H1 (cell line): Measurements from ENCODE around the gene INTU. TPM values are rescaled to one million over a fixed set of nuclear protein-coding genes. Genes with fewer than 3 reads are reported as not detected.
A peak's percentile ranks its signal among the peaks of the same experiment; 100 is the strongest.

ENCODE experiments used
- CTCF ChIA-PET: fragments of 300-600 bp; sonication (Branson Sonifier 250); formaldehyde crosslinking; loops from one replicate; lab custom pipeline; 2021; ENCODE audit not compliant: partially characterized antibody; lab: Charles Lee
- POLR2A ChIA-PET: fragments of 300-600 bp; sonication (Branson Sonifier 250); formaldehyde crosslinking; loops from one replicate; lab custom pipeline; 2021; ENCODE audit warnings: inconsistent platforms; ENCODE audit not compliant: partially characterized antibody; lab: Charles Lee
- DNase-seq, 2 experiments: peaks; one replicate each; pipeline versions ENCODE4 v3.0.0 to v3.0.0-alpha.2; 2010 to 2022; ENCODE audit warnings: low spot score in 2 of 2, low read depth in 1 of 2, mixed read lengths in 1 of 2
- FAIRE-seq: peaks from 2 replicates; lab custom pipeline; 2011; peaks lifted over from hg19 to GRCh38; lab: Jason Lieb, UNC
- H2AFZ ChIP-seq: 2 replicates; pipeline ENCODE4 v1.8.1; 2012; ENCODE audit warnings: low read length, inconsistent platforms
- H2AK5ac ChIP-seq: 2 replicates; pipeline ENCODE4 v1.6.1; 2013; ENCODE audit warnings: low read depth, low read length
- H2BK120ac ChIP-seq: replicated peaks from 2 replicates; pipeline ENCODE3; 2013; ENCODE audit warnings: low read depth, low read length, inconsistent platforms
- H2BK12ac ChIP-seq: 2 replicates; pipeline ENCODE4 v1.6.1; 2013; ENCODE audit warnings: low read depth, low read length
- H2BK15ac ChIP-seq: 2 replicates; pipeline ENCODE4 v1.6.1; 2013; ENCODE audit warnings: low read length
- H2BK20ac ChIP-seq: 2 replicates; pipeline ENCODE4 v1.6.1; 2013; ENCODE audit warnings: low read length
- H2BK5ac ChIP-seq: 2 replicates; pipeline ENCODE4 v1.6.1; 2013; ENCODE audit warnings: low read depth, low read length
- H3K14ac ChIP-seq: 2 replicates; pipeline ENCODE4 v1.6.1; 2013; ENCODE audit warnings: inconsistent platforms; ENCODE audit not compliant: insufficient read length
- H3K18ac ChIP-seq: 2 replicates; pipeline ENCODE4 v1.6.1; 2013; ENCODE audit warnings: low read length; ENCODE audit errors: extremely low read depth
- H3K23ac ChIP-seq: 2 replicates; pipeline ENCODE4 v1.6.1; 2013; ENCODE audit warnings: inconsistent platforms; ENCODE audit not compliant: insufficient read length
- H3K23me2 ChIP-seq: 2 replicates; pipeline ENCODE4 v1.6.1; 2013; ENCODE audit warnings: low read depth, low read length
- H3K27ac ChIP-seq: 2 replicates; pipeline ENCODE4 v1.6.1; 2011; ENCODE audit warnings: low read depth, low read length, inconsistent platforms
- H3K27me3 ChIP-seq, 4 experiments: replicated peaks in 1 of 4; 1 replicate in 1 of 4; 2 replicates in 3 of 4; pipeline versions ENCODE4 v1.6.1 to v1.8.1; 2011 to 2013; ENCODE audit warnings: low read length in 3 of 4, mild to moderate bottlenecking in 3 of 4, inconsistent platforms in 2 of 4, mixed read lengths in 2 of 4, moderate library complexity in 1 of 4; ENCODE audit not compliant: control insufficient read depth in 3 of 4, insufficient read depth in 3 of 4; ENCODE audit errors: extremely low read depth in 1 of 4
- H3K36me3 ChIP-seq, 4 experiments: 2 replicates each; pipeline versions ENCODE4 v1.6.1 to v1.8.1; 2011 to 2013; ENCODE audit warnings: mild to moderate bottlenecking in 4 of 4, low read length in 3 of 4, moderate library complexity in 2 of 4, control low read depth in 1 of 4, inconsistent platforms in 1 of 4; ENCODE audit not compliant: insufficient read depth in 4 of 4, control insufficient read depth in 2 of 4
- H3K4ac ChIP-seq: replicated peaks from 2 replicates; pipeline ENCODE3; 2013; ENCODE audit warnings: low read length, low read depth, mixed read lengths, inconsistent platforms; ENCODE audit not compliant: insufficient read length
- H3K4me1 ChIP-seq, 4 experiments: replicated peaks in 1 of 4; 1 replicate in 1 of 4; 2 replicates in 3 of 4; pipeline versions ENCODE4 v1.6.1 to v1.8.1; 2011 to 2013; ENCODE audit warnings: low read length in 3 of 4, inconsistent platforms in 2 of 4, mixed read lengths in 1 of 4; ENCODE audit not compliant: insufficient read depth in 4 of 4, control insufficient read depth in 3 of 4
- H3K4me2 ChIP-seq, 2 experiments: 2 replicates each; pipeline versions ENCODE4 v1.6.1 to v1.8.1; 2011 to 2013; ENCODE audit warnings: low read depth in 2 of 2, low read length in 2 of 2, control low read depth in 1 of 2, inconsistent platforms in 1 of 2, mild to moderate bottlenecking in 1 of 2; ENCODE audit not compliant: insufficient read depth in 1 of 2
- H3K4me3 ChIP-seq, 4 experiments: fragments of 200-600, 300-600 bp in 1 of 4; sonication (generic), shearing (Covaris generic), sonication (Bioruptor Twin) in 1 of 4; 2 replicates each; pipeline versions ENCODE4 v1.5.1 to v1.8.1; 2011 to 2016; ENCODE audit warnings: low read length in 4 of 4, low read depth in 3 of 4, control low read depth in 2 of 4, inconsistent platforms in 2 of 4, mild to moderate bottlenecking in 2 of 4, mixed read lengths in 1 of 4, moderate library complexity in 1 of 4; ENCODE audit not compliant: insufficient read depth in 2 of 4; ENCODE audit errors: extremely low read depth in 1 of 4
- H3K56ac ChIP-seq: replicated peaks from 2 replicates; pipeline ENCODE3; 2013; ENCODE audit warnings: low read depth, mild to moderate bottlenecking, mixed read lengths, low read length, inconsistent platforms; ENCODE audit not compliant: insufficient read length
- H3K79me1 ChIP-seq: 2 replicates; pipeline ENCODE4 v1.6.1; 2013; ENCODE audit warnings: low read depth, low read length, control low read depth
- H3K79me2 ChIP-seq, 2 experiments: 2 replicates each; pipeline versions ENCODE4 v1.6.1 to v1.8.1; 2012 to 2013; ENCODE audit warnings: low read length in 2 of 2, mild to moderate bottlenecking in 2 of 2, inconsistent platforms in 1 of 2; ENCODE audit not compliant: insufficient read depth in 2 of 2, control insufficient read depth in 1 of 2
- H3K9ac ChIP-seq, 4 experiments: replicated peaks in 1 of 4; 1 replicate in 1 of 4; 2 replicates in 3 of 4; pipeline versions ENCODE4 v1.6.1 to v1.8.1; 2011 to 2013; ENCODE audit warnings: low read depth in 3 of 4, low read length in 3 of 4, control low read depth in 2 of 4, mild to moderate bottlenecking in 2 of 4, moderate library complexity in 2 of 4, inconsistent platforms in 1 of 4; ENCODE audit errors: extremely low read depth in 1 of 4
- H3K9me3 ChIP-seq, 2 experiments: 2 replicates each; pipeline versions ENCODE4 v1.6.1 to v1.8.1; 2012 to 2013; ENCODE audit warnings: mild to moderate bottlenecking in 2 of 2, moderate library complexity in 2 of 2, control low read depth in 1 of 2, inconsistent platforms in 1 of 2, low read depth in 1 of 2, low read length in 1 of 2, mixed read lengths in 1 of 2; ENCODE audit not compliant: insufficient read depth in 2 of 2
- H4K20me1 ChIP-seq, 2 experiments: replicated peaks in 1 of 2; 2 replicates each; pipeline versions ENCODE3 to v1.8.1; 2011 to 2013; ENCODE audit warnings: inconsistent platforms in 2 of 2, low read length in 2 of 2, mild to moderate bottlenecking in 1 of 2; ENCODE audit not compliant: insufficient read depth in 2 of 2, control insufficient read depth in 1 of 2
- H4K5ac ChIP-seq: 2 replicates; pipeline ENCODE4 v1.6.1; 2013; ENCODE audit warnings: low read length, low read depth, mixed read lengths, inconsistent platforms; ENCODE audit not compliant: insufficient read length
- H4K8ac ChIP-seq: 2 replicates; pipeline ENCODE4 v1.8.0; 2013; ENCODE audit warnings: mild to moderate bottlenecking, moderate library complexity, low read length, inconsistent platforms; ENCODE audit not compliant: insufficient read depth; ENCODE audit errors: extremely low read depth
- H4K91ac ChIP-seq: replicated peaks from 2 replicates; pipeline ENCODE3; 2013; ENCODE audit warnings: low read length, mixed read lengths, inconsistent platforms; ENCODE audit not compliant: insufficient read length
- YY1 ChIP-seq: IDR thresholded peaks from 2 replicates; pipeline ENCODE4 v1.6.1; 2011; ENCODE audit warnings: low read depth, mild to moderate bottlenecking, low read length
- WGBS, 2 experiments: shearing (Covaris generic) in 1 of 2; methylation state at CpG; one replicate each; pipeline versions ENCODE4 v1.1.6 to v1.1.7; 2013 to 2015; ENCODE audit warnings: low lambda C conversion rate in 2 of 2, mixed read lengths in 2 of 2, inconsistent platforms in 1 of 2, low coverage in 1 of 2, missing lambda C conversion rate in 1 of 2; ENCODE audit not compliant: insufficient replicate concordance in 2 of 2, insufficient coverage in 1 of 2, insufficient read length in 1 of 2; ENCODE audit errors: extremely low coverage in 1 of 2, missing lambda C conversion rate in 1 of 2; 5-methylcytosine and 5-hydroxymethylcytosine counted together
- polyA plus RNA-seq, 7 experiments: library from polyadenylated mRNA; depleted of rRNA in 3 of 7; stranded (reverse) in 5 of 7; unstranded in 2 of 7; fragments of >200 nt in 5 of 7; fragments of 200-250 nt in 2 of 7; gene quantifications; 1 replicate in 5 of 7; 2 replicates in 1 of 7; 4 replicates in 1 of 7; pipeline versions ENCODE4 v1.2.1 to v1.2.3, GENCODE V29; 2011 to 2013; ENCODE audit warnings: missing spikeins in 2 of 7, mixed read lengths in 2 of 7
- total RNA-seq: library from RNA; stranded (reverse); fragmentation: NEBNext Ultra II Directional; extraction: Animal tissue kit (Norgen Biotek cat#: 25700); gene quantifications from 2 replicates; pipeline ENCODE4 v1.2.1, GENCODE V29; 2021

Gene INTU
- total and polyA plus RNA-seq, 2 of the 8 experiments (the other 6 are each of a cell fraction or from before 2014, with no cell fraction given) = 6.0 to 15.1 TPM

DNA sequence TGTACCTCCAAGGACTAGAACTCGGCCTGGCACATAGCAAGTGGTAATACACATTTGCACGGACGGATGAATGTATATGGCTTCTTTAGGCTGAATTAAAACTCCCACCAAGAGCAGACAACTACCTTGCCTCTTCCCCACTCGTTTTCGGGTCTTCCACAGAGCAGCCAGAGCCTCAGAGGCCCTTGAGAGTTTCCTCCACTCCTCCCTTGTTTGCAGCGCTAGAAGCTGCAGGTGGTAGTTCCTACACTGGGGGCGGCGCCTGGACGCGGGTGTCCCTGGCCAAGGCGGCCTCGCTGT lies 10.2 kb upstream of the INTU start:
- no peak overlapping the region for H4K91ac ChIP-seq
- H4K5ac ChIP-seq = no peak overlapping the region
- H3K79me2 ChIP-seq = no peaks in the 10 kb centered on the region
- H2BK120ac ChIP-seq = no peak overlapping the region
- peak overlapping the region; percentile 70 to 90 for H3K4me2 ChIP-seq
- no peak overlapping the region for H3K9ac ChIP-seq
- no peaks in the 10 kb centered on the region for H3K79me1 ChIP-seq
- H2BK20ac ChIP-seq = no peak overlapping the region
- peak overlapping the region; percentile 52 to 74 (median 68) for H3K4me3 ChIP-seq
- no peak overlapping the region for H3K18ac ChIP-seq
- H3K23ac ChIP-seq = no peak overlapping the region
- H3K36me3 ChIP-seq = no peaks in the 10 kb centered on the region
- ChIA-PET CTCF (interaction anchor here (0.6 to 2.3 kb wide), 15 partner anchors 10 to 161 kb away, joined by 3 to 12 read pairs (median 4); partner anchors contain the start of gene INTU), POLR2A (interaction anchor here (1.0 to 3.7 kb wide), 4 partner anchors 10 to 34 kb away, joined by 3 to 20 read pairs (median 3); partner anchors contain the start of gene INTU)
- H2BK12ac ChIP-seq = no peak overlapping the region
- no peaks in the 10 kb centered on the region for H4K20me1 ChIP-seq
- no peak overlapping the region for H3K56ac ChIP-seq
- no peaks in the 10 kb centered on the region for H3K9me3 ChIP-seq
- H3K4ac ChIP-seq = no peak overlapping the region
- peaks cover 1 to 25% (median 19%) of the 10 kb centered on the region in 4 experiments for H3K27me3 ChIP-seq
- peak in 1 of 2 experiments; percentile 38 for DNase-seq
- FAIRE-seq = no peak
- no peak overlapping the region for H2BK5ac ChIP-seq
- H2AK5ac ChIP-seq = no peak overlapping the region
- TF ChIP-seq YY1 = no peak
- H2BK15ac ChIP-seq = no peak overlapping the region
- H4K8ac ChIP-seq = no peak overlapping the region; the same call in 1 of the 2 replicates
- 25% methylated on average over 12 of the region's 12 CpGs; no CpG with 5 or more reads in 1 of the 2 experiments for WGBS, 2 experiments
- H3K23me2 ChIP-seq = peaks cover 8% of the 10 kb centered on the region; the same call in 1 of the 2 replicates
- H2AFZ ChIP-seq = peak overlapping the region; percentile 94; the same call in 1 of the 2 replicates
- H3K14ac ChIP-seq = no peak overlapping the region
- no peak overlapping the region for H3K27ac ChIP-seq
- H3K4me1 ChIP-seq = no peaks in the 10 kb centered on the region
